ENCODE results near the gene MAP4K2.
A peak's percentile ranks its signal among the peaks of the same experiment; 100 is the strongest.

The MAP4K2 gene

GRCh38 chr11:64813826-64814225 is 10.8 kb upstream of the MAP4K2 start:
- no peak for DNase-seq

- peak in 2 of 51 donors; percentile 36 to 54 for DNase-seq
Measured at GRCh38 chr11:64810891-64811272, 7.9 kb upstream of the MAP4K2 start.

- DNase-seq = peak; percentile 46 to 98 (median 95)
Measured at GRCh38 chr11:64810271-64810890, 7.4 kb upstream of the MAP4K2 start, which contains the start of gene MEN1. Gene MEN1 (minus strand): TSS chr11:64810551. CDS start chr11:64810109, 442 bp downstream.

DNA sequence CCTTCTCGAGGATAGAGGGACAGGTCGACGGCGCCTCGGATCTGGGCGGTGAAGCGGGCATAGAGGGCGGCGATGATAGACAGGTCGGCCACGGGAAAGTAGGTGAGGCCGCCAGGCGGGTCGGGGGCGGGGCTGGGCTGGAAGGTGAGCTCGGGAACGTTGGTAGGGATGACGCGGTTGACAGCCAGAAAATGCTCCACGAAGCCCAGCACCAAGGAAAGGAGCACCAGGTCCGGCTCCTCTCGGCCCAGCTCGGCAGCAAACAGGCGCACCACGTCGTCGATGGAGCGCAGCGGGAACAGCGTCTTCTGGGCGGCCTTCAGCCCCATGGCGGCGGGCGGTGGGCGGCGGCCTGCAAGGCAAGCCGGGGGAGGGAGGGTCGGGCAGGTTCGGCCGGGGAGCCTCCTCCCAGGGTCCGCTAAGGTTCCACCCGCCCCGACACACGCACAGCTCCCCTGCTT is 6.8 kb upstream of the MAP4K2 start:
- DNase-seq = peak in 2 of 51 donors; percentile 8 to 43

DNA sequence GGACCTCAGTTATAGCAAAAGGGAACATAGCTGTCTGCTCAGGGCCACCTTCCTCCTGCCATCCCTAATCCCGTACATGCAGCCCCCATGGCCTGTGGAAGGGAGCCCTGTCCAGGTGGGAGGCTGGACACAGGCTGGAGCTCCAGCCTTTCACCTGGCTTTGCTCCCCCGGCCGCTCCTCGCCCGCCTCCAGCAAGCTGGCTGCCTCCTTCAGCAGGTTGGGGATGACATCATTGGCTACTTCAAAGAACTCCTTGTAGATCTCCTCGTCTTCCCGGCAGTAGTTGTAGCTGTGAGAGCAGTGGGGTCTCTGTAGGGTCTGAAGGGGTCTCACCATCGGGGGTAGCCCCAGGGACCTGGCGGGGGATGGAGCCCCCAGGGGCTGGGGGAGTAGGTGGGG is 2.5 kb upstream of the MAP4K2 start:
- no peak for DNase-seq

DNA sequence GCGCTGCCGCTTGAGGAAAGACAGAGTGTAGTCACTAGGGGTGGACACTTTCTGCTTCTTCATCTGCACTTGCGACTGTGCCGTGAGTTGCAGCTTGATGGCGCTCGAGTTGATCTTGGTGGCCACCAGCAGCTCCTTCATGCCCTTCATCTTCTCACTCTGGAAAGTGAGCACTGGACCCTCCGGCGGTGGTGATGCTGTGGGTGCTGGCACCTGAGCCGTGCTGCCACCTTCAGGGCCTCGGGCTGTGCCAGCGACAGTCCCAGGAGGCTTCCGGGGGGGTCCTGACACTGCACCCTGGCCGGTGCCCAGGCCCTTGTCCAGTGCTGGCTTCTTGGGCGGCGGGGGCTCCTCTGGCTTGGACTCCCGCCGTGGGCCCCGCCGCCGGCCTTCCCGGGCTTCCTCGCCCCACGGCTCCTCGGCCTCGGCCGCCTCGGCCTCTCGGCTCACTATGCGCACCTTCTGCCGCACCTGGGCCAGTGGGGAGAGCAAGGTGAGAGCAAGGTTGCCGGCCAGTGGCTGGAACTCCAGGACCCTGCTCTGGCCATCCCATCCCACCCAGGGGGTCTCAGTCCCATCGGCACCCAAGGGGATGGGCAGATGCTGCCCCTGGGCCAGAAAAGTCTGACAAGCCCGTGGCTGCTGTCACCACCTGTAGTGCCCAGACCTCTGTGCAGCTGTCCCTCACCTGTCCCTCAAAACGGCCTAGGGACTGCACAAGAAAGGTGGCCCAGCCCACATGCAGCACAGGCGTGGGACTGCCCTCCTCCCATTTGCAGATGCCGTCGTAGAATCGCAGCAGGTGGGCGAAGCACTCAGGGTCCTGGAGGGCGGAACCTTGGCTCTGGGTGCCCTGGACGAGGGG is 1.6 kb upstream of the MAP4K2 start:
- DNase-seq = no peak

- no peak for DNase-seq
Measured at GRCh38 chr11:64803846-64804345, 882 bp upstream of the MAP4K2 start.

DNA sequence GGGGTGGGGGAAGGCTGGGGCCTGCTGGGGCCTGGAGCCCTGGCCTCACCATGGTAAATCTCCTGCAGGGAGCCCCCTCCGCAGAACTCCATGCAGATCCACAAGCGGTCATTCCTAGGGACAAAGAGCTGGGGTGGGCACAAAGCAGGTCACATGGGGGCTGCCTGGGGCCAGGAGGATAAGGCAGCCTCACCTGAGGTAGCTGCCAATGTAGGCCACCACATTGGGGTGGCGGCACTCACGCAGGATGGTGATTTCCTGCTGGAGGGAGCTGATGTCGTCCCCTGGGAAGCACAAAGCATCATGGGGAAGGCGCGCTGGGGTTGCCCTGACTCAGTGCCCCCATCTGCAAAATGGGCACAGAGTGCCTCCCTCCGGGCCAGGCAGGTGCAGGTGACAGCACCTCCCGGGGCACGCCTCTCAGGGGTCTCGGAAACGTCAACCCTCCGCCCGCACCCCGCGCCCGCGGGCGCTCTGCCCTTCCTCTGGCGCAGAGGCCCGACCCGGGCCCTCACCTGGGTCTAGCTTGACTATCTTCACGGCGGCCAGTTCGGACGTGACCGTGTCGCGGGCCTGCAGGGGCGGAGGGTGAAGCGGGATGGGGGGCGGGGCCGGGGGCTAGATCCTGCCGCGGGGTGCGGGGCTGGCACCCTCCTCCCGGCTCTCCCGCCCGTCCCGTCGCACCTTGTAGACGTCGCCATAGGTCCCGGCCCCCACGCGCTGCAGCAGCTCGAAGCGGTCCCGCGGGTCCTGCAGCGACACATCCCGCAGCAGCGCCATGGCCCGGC is 450 bp downstream of the MAP4K2 start:
- peak in 4 of 51 donors; percentile 20 to 74 (median 52) for DNase-seq

DNA sequence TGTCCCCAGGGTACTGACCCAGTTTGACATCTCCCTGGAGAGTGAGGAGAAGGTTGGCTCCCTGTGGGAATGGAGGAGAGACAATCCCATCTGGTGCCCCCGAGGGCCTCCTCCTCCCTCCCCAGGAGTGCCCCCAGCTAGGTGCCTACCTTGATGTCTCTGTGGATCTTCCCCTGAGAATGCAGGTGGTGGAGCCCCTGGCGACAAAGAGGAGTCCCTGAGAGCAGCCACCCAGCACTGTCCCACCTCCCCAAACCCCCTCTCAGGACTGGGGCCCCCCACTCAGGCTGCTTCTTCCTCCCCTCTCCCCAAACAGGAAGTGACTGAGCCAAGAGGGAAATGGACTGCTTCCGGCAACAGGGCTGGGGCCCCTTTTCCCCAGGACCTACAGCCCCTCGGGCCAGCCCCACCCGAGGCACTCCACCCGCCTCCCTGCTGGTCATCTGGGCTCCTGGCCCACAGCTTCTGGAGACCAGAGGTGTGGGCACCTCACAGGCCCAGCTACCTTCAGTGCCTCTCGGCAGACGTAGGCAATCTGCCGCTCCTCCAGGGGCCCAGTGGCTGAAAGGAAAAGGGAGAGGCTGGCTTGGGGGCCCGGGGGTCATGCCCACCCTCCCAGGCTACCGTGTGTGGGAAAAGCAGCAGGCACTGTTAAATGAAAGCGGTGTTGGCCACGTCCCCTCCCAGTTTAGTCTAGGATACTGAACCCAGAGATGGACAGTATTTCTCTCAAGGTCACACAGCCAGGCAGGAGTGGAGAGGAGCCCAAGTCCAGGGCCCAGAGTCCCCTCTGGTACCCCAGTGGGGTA is 1.2 kb downstream of the MAP4K2 start:
- DNase-seq = no peak

- DNase-seq = no peak
Measured at GRCh38 chr11:64801158-64801464, 1.9 kb downstream of the MAP4K2 start.

- DNase-seq = no peak
Measured at GRCh38 chr11:64800303-64801157, 2.5 kb downstream of the MAP4K2 start.

DNA sequence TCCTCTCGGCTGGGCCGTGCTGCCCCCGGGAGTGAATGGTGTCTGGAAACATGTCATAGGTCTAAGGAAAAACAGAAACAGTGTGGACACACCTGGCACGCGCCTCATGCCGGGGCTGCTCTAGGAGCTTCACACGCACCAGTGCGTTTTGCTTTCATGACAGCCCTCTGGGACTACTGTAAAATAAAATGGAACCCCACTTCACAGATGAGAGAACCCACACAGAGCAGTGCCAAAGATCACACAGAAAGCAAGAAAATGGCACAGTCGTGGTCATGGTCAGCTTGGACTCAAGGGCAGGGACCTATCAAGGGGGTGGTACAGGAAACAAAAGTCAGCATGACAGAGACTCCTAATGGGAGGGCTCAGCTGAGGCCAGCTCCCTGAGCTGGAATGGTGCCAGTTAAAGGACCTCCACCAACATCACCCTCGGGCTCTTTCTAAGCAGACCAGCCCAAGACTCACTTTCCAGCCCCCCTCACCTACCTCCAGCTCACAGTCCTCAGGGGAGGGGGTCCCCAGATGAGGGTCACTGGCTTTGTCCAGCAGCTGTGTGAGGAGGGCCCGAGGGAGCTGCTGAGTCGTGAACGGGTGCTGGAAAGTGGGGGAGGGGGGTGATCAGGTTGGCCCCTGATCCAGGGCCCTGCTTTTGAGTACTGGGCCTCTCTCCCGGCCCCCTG is 3.3 kb downstream of the MAP4K2 start:
- no peak for DNase-seq

GRCh38 chr11:64799256-64799622 is 3.8 kb downstream of the MAP4K2 start:
- no peak for DNase-seq

GRCh38 chr11:64796757-64797541 is 6.1 kb downstream of the MAP4K2 start:
- DNase-seq = no peak

DNA sequence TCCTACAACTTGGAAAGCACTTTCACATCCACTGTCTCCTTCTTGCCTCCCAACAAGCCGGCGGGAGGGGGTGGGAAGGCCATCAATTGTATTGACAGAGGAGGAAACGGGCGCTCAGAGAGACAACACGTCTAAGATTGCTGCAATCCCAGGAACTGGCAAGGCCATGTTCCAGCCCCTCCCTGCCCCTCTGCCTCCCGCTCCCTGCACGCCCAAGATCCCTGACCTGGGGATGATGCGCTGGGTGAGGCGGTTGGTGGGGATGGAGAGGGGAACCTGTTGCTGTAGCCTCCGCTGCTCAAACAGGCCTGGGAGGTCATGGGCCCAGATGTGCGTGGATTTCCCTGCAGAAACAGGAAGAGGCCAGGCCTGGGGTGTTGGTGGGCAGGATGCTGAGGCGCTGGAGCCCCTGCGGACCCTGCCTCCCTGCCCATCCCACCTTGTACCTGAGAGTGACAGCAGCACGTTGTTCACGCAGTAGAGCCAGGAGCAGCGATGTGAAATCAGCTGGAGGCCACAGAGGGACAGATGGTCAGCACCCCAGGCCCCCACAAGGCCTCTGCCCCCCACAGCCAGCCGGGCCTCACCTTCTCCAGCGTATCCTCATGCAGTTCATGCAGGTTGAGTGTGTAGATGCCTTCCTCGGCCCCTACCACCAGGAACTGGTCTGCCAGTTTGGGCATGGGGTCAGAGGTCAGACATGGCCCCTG is 6.8 kb downstream of the MAP4K2 start:
- DNase-seq = no peak

- no peak for DNase-seq
Measured at GRCh38 chr11:64794526-64794925, 8.5 kb downstream of the MAP4K2 start.

- no peak for DNase-seq
Measured at GRCh38 chr11:64793271-64794160, 9.5 kb downstream of the MAP4K2 start.

All from hypothalamus (tissue), 51 donors.